WTC11 (cell line): ENCODE results near the gene SURF6. TPM values are rescaled to one million over a fixed set of nuclear protein-coding genes. Genes with fewer than 3 reads are reported as not detected.

Source experiments
- ATF2 ChIP-seq: sonication (generic); formaldehyde crosslinking; IDR thresholded peaks from 2 replicates; pipeline ENCODE4 v1.8.1; 2022; ENCODE audit warnings: low read depth, missing genetic modification reagents, borderline replicate concordance
- CREB1 ChIP-seq: sonication (generic); formaldehyde crosslinking; IDR thresholded peaks from 2 replicates; pipeline ENCODE4 v1.8.0; 2023; ENCODE audit warnings: mild to moderate bottlenecking, missing genetic modification reagents
- CREM ChIP-seq: sonication (generic); formaldehyde crosslinking; IDR thresholded peaks from 2 replicates; pipeline ENCODE4 v1.8.1; 2022; ENCODE audit warnings: mild to moderate bottlenecking, missing genetic modification reagents, moderate library complexity
- FOXJ3 ChIP-seq: sonication (generic); formaldehyde crosslinking; IDR thresholded peaks from 2 replicates; pipeline ENCODE4 v1.9.0; 2021; ENCODE audit warnings: missing genetic modification reagents, mild to moderate bottlenecking, borderline replicate concordance
- FOXK1 ChIP-seq: sonication (generic); formaldehyde crosslinking; IDR thresholded peaks from 2 replicates; pipeline ENCODE4 v1.8.0; 2022; ENCODE audit warnings: mild to moderate bottlenecking, moderate library complexity, missing genetic modification reagents
- IRF1 ChIP-seq: sonication (generic); formaldehyde crosslinking; IDR thresholded peaks from 2 replicates; pipeline ENCODE4 v1.8.0; 2023; ENCODE audit warnings: missing genetic modification reagents
- IRF2 ChIP-seq: sonication (generic); formaldehyde crosslinking; IDR thresholded peaks from 2 replicates; pipeline ENCODE4 v1.8.0; 2022; ENCODE audit warnings: low read depth, missing genetic modification reagents, borderline replicate concordance
- JAZF1 ChIP-seq: fragments of 250-450 bp; sonication (Bioruptor Pico); IDR thresholded peaks from 2 replicates; pipeline ENCODE4 v1.9.0; 2021; ENCODE audit warnings: moderate library complexity, mild to moderate bottlenecking, inconsistent platforms
- JUN ChIP-seq: sonication (generic); formaldehyde crosslinking; IDR thresholded peaks from 2 replicates; pipeline ENCODE4 v1.8.0; 2023; ENCODE audit warnings: mild to moderate bottlenecking, missing genetic modification reagents
- KAT7 ChIP-seq: sonication (generic); formaldehyde crosslinking; IDR thresholded peaks from 2 replicates; pipeline ENCODE4 v1.8.1; 2023; ENCODE audit warnings: missing genetic modification reagents, mild to moderate bottlenecking, borderline replicate concordance
- MLX ChIP-seq: sonication (generic); formaldehyde crosslinking; IDR thresholded peaks from 2 replicates; pipeline ENCODE4 v1.8.1; 2023; ENCODE audit warnings: mild to moderate bottlenecking, missing genetic modification reagents, moderate library complexity
- NR3C1 ChIP-seq: sonication (generic); formaldehyde crosslinking; conservative IDR thresholded peaks from 2 replicates; pipeline ENCODE4 v1.8.1; 2023; ENCODE audit warnings: low read depth, mild to moderate bottlenecking, missing genetic modification reagents
- SP1 ChIP-seq: sonication (generic); formaldehyde crosslinking; conservative IDR thresholded peaks from 2 replicates; pipeline ENCODE4 v1.8.1; 2022; ENCODE audit warnings: missing genetic modification reagents
- STAT6 ChIP-seq: sonication (generic); formaldehyde crosslinking; conservative IDR thresholded peaks from 2 replicates; pipeline ENCODE4 v1.8.1; 2023; ENCODE audit warnings: mild to moderate bottlenecking, low read depth, missing genetic modification reagents, moderate library complexity
- TP53 ChIP-seq: sonication (generic); formaldehyde crosslinking; IDR thresholded peaks from 2 replicates; pipeline ENCODE4 v1.8.1; 2023; ENCODE audit warnings: mild to moderate bottlenecking, missing genetic modification reagents
- USF1 ChIP-seq: sonication (generic); formaldehyde crosslinking; IDR thresholded peaks from 2 replicates; pipeline ENCODE4 v1.8.0; 2022; ENCODE audit warnings: mild to moderate bottlenecking, missing genetic modification reagents
- ZNF416 ChIP-seq: fragments of 250-450 bp; sonication (Bioruptor Pico); IDR thresholded peaks from 2 replicates; pipeline ENCODE4 v1.9.0; 2021; ENCODE audit warnings: mild to moderate bottlenecking, inconsistent platforms
- ZNF425 ChIP-seq: fragments of 250-450 bp; sonication (Bioruptor Pico); conservative IDR thresholded peaks from 2 replicates; pipeline ENCODE4 v1.9.0; 2021; ENCODE audit warnings: mild to moderate bottlenecking
- ZNF512 ChIP-seq: sonication (generic); formaldehyde crosslinking; IDR thresholded peaks from 2 replicates; pipeline ENCODE4 v1.8.1; 2022; ENCODE audit warnings: missing genetic modification reagents, borderline replicate concordance
- total RNA-seq: library from RNA; stranded (reverse); gene quantifications from 3 replicates; pipeline ENCODE4 v1.2.3, GENCODE V29; 2021
- TF ChIP-seq, protein P1 (sequence below): fragments of 250-450 bp; sonication (Bioruptor Pico); IDR thresholded peaks from 2 replicates; pipeline ENCODE4 v1.9.0; 2021; ENCODE audit warnings: mild to moderate bottlenecking, borderline replicate concordance
- TF ChIP-seq, protein P2 (sequence below): sonication (generic); formaldehyde crosslinking; IDR thresholded peaks from 2 replicates; pipeline ENCODE4 v1.8.0; 2022; ENCODE audit warnings: mild to moderate bottlenecking, missing genetic modification reagents
- TF ChIP-seq, protein P3 (sequence below): fragments of 250-450 bp; sonication (Bioruptor Pico); IDR thresholded peaks from 2 replicates; pipeline ENCODE4 v1.9.0; 2021; ENCODE audit warnings: moderate library complexity, mild to moderate bottlenecking, inconsistent platforms, borderline replicate concordance

The SURF6 gene
- total RNA-seq, 1 experiment from 2014 or later = 67.2 TPM

- TF ChIP-seq STAT6 (CRISPR knock-in tag) (no peak), IRF1 (CRISPR knock-in tag) (no peak), JAZF1 (no peak), CREB1 (peak; percentile 59), JUN (CRISPR knock-in tag) (no peak), IRF2 (CRISPR knock-in tag) (no peak; the same call in 1 of the 2 replicates), SP1 (CRISPR knock-in tag) (peak; percentile 41; the same call in 1 of the 2 replicates), NR3C1 (no peak), ATF2 (CRISPR knock-in tag) (no peak), FOXK1 (CRISPR knock-in tag) (no peak), MLX (CRISPR knock-in tag) (no peak), TP53 (CRISPR knock-in tag) (no peak), USF1 (CRISPR knock-in tag) (no peak), ZNF512 (CRISPR knock-in tag) (no peak), ZNF425 (peak; percentile 26; the same call in 1 of the 2 replicates), ZNF416 (CRISPR knock-in tag) (peak; percentile 59), CREM (CRISPR knock-in tag) (no peak), FOXJ3 (CRISPR knock-in tag) (no peak), KAT7 (CRISPR knock-in tag) (no peak)
- TF ChIP-seq, protein P1, sequence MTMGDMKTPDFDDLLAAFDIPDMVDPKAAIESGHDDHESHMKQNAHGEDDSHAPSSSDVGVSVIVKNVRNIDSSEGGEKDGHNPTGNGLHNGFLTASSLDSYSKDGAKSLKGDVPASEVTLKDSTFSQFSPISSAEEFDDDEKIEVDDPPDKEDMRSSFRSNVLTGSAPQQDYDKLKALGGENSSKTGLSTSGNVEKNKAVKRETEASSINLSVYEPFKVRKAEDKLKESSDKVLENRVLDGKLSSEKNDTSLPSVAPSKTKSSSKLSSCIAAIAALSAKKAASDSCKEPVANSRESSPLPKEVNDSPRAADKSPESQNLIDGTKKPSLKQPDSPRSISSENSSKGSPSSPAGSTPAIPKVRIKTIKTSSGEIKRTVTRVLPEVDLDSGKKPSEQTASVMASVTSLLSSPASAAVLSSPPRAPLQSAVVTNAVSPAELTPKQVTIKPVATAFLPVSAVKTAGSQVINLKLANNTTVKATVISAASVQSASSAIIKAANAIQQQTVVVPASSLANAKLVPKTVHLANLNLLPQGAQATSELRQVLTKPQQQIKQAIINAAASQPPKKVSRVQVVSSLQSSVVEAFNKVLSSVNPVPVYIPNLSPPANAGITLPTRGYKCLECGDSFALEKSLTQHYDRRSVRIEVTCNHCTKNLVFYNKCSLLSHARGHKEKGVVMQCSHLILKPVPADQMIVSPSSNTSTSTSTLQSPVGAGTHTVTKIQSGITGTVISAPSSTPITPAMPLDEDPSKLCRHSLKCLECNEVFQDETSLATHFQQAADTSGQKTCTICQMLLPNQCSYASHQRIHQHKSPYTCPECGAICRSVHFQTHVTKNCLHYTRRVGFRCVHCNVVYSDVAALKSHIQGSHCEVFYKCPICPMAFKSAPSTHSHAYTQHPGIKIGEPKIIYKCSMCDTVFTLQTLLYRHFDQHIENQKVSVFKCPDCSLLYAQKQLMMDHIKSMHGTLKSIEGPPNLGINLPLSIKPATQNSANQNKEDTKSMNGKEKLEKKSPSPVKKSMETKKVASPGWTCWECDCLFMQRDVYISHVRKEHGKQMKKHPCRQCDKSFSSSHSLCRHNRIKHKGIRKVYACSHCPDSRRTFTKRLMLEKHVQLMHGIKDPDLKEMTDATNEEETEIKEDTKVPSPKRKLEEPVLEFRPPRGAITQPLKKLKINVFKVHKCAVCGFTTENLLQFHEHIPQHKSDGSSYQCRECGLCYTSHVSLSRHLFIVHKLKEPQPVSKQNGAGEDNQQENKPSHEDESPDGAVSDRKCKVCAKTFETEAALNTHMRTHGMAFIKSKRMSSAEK (CRISPR knock-in tag) = no peak
- TF ChIP-seq, protein P2, sequence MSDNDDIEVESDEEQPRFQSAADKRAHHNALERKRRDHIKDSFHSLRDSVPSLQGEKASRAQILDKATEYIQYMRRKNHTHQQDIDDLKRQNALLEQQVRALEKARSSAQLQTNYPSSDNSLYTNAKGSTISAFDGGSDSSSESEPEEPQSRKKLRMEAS = no peak
- TF ChIP-seq, protein P3, sequence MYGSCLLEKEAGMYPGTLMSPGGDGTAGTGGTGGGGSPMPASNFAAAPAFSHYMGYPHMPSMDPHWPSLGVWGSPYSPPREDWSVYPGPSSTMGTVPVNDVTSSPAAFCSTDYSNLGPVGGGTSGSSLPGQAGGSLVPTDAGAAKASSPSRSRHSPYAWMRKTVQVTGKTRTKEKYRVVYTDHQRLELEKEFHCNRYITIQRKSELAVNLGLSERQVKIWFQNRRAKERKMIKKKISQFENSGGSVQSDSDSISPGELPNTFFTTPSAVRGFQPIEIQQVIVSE (CRISPR knock-in tag) = no peak
These were observed 16.1 kb upstream of the SURF6 start (continued) for GRCh38 chr9:133351908-133352634.
